UCSD-AML1 (cell line): ENCODE results near the gene NOL4L.
"Not testable (repeated sequence)": the region's sequence is repeated elsewhere in the genome, so short reads cannot be mapped to it uniquely, and the experiment has no call there.

Experiments
- DNase-seq: peaks from one replicate; lab custom pipeline; 2025; ENCODE audit not compliant: unreplicated experiment; lab: John Stamatoyannopoulos, UW

The NOL4L gene

DNA sequence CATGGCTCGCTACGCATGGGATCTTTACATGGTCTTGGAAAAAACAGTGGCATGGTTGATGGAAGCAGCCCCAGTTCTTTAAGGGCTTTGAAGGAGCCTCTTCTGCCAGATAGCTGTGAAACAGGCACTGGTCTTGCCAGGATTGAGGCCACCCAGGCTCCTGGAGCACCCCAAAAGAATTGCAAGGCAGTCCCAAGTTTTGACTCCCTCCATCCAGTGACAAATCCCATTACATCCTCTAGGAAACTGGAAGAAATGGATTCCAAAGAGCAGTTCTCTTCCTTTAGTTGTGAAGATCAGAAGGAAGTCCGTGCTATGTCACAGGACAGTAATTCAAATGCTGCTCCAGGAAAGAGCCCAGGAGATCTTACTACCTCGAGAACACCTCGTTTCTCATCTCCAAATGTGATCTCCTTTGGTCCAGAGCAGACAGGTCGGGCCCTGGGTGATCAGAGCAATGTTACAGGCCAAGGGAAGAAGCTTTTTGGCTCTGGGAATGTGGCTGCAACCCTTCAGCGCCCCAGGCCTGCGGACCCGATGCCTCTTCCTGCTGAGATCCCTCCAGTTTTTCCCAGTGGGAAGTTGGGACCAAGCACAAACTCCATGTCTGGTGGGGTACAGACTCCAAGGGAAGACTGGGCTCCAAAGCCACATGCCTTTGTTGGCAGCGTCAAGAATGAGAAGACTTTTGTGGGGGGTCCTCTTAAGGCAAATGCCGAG, 148.8 kb downstream of the NOL4L start:
- no peak for DNase-seq

DNA sequence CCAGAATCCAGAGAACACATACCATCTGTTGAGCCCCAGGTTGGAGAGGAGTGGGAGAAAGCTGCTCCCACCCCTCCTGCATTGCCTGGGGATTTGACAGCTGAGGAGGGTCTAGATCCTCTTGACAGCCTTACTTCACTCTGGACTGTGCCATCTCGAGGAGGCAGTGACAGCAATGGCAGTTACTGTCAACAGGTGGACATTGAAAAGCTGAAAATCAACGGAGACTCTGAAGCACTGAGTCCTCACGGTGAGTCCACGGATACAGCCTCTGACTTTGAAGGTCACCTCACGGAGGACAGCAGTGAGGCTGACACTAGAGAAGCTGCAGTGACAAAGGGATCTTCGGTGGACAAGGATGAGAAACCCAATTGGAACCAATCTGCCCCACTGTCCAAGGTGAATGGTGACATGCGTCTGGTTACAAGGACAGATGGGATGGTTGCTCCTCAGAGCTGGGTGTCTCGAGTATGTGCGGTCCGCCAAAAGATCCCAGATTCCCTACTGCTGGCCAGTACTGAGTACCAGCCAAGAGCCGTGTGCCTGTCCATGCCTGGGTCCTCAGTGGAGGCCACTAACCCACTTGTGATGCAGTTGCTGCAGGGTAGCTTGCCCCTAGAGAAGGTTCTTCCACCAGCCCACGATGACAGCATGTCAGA, 149.6 kb downstream of the NOL4L start:
- no peak for DNase-seq

DNA sequence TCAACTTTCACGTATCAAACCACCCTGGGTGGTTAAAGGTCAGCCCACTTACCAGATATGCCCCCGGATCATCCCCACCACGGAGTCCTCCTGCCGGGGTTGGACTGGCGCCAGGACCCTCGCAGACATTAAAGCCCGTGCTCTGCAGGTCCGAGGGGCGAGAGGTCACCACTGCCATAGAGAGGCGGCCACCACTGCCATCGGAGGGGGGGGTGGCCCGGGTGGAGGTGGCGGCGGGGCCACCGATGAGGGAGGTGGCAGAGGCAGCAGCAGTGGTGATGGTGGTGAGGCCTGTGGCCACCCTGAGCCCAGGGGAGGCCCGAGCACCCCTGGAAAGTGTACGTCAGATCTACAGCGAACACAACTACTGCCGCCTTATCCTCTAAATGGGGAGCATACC, 150.7 kb downstream of the NOL4L start:
- DNase-seq = no peak

DNA sequence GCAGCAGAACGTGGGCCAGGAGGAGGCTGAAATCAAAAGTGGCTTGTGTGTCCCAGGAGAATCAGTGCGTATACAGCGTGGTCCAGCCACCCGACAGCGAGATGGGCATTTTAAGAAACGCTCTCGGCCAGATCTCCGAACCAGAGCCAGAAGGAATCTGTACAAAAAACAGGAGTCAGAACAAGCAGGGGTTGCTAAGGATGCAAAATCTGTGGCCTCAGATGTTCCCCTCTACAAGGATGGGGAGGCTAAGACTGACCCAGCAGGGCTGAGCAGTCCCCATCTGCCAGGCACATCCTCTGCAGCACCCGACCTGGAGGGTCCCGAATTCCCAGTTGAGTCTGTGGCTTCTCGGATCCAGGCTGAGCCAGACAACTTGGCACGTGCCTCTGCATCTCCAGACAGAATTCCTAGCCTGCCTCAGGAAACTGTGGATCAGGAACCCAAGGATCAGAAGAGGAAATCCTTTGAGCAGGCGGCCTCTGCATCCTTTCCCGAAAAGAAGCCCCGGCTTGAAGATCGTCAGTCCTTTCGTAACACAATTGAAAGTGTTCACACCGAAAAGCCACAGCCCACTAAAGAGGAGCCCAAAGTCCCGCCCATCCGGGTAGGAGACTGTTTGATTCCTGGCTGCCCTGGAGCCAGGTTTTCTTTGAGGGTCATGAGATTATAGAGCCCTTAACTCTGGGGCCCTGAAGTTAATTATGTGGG, 151.7 kb downstream of the NOL4L start:
- DNase-seq = no peak

DNA sequence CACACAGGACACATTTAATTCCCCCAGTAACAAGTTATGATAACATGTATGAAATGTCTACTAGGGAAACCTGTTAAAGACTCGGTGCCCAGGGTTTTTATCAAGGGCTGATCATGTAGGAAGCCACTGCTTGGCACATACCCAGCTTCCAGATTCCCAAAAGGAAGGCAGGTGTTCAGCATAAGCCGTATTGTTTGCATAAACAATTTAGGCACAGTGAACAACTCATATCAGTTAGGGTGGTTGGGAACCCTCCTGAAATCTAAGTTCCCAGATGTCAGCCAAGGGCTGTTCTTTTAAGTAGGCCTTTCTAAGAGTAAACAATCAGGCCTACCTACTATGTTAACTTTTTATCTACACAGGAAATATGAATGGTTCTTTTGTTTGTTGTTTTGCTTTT, 152.9 kb downstream of the NOL4L start:
- no peak for DNase-seq

DNA sequence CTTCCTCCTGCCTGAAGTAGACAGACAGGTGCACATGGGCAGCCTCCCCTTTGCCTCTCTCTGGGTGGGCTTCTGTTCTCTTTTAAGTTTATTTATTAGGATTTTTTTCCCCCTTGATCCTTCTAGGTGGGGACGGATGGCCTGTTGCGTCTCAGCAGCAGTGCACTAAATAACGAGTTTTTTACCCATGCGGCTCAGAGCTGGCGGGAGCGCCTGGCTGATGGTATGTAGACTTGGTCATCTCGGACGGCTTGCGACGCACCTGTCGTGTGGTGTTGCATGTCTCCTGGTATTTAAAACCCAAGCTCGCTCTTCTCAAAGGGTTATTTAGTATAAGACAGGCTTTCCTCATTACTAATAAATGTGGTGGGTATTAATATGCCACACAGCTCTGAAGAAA, 153.7 kb downstream of the NOL4L start:
- DNase-seq = no peak

- no peak for DNase-seq
Observed at GRCh38 chr20:32429745-32430360, 155.3 kb downstream of the NOL4L start.

DNA sequence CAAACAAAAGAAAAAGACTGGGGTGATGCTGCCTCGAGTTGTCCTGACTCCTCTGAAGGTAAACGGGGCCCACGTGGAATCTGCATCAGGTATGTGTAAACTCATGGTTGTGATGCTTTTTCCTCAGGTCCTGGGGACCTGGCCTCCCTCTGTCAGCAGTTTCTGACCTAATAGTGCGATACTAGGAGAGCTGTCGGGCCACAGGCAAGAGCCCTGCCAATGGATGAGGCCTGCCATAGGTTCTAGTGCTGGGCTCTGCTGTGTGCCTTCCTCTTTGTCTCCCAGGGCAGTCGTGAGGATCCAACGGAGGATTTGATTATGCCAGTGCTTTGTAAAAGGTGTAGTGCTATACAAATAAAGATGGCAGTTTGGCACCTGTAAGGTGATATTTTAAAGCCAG, 155.8 kb downstream of the NOL4L start:
- no peak for DNase-seq

GRCh38 chr20:32427996-32428395, 157.1 kb downstream of the NOL4L start:
- DNase-seq = no peak

DNA sequence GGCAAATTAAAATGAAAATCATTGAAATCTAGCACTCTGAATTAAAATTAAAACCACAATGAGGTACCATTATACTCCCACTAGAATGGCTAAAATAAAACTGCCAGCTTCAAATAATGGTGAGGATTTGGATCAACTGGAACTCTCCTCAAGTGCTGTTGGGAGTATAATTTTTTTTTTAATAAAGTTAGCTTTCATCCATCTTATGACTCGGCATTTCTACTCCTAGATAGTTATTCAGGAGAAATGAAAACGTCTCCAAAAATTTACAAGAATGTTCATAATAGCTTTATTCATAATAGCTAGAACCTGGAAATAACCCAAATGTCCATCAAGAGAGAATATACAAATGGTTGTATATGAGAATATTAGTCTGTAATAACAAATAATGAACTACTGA, 163.8 kb downstream of the NOL4L start:
- no peak for DNase-seq

- no peak for DNase-seq
Observed at GRCh38 chr20:32418376-32418775, 166.8 kb downstream of the NOL4L start.

DNA sequence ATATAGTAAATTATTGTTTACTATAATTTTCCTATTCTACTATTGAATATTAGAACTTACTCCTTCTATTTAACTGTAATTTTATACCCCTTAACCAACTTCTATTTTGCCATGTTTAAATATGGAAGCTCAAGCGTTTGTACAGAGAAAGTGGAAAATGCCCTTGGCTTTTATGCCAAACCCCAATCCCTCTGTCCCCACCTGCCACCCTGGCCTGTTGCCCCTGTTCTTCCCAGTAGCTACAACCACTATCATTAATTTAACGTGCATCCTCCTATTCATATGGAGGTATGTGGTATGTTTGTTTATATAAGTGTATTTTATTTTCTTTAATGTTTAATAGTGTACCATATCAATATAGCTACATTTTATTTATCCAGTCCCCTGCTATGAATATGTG, 168.9 kb downstream of the NOL4L start:
- DNase-seq = no peak

- DNase-seq = peak; percentile 32
Observed at GRCh38 chr20:32415494-32415893, 169.6 kb downstream of the NOL4L start.

GRCh38 chr20:32411955-32412706, 173.0 kb downstream of the NOL4L start:
- no peak for DNase-seq

DNA sequence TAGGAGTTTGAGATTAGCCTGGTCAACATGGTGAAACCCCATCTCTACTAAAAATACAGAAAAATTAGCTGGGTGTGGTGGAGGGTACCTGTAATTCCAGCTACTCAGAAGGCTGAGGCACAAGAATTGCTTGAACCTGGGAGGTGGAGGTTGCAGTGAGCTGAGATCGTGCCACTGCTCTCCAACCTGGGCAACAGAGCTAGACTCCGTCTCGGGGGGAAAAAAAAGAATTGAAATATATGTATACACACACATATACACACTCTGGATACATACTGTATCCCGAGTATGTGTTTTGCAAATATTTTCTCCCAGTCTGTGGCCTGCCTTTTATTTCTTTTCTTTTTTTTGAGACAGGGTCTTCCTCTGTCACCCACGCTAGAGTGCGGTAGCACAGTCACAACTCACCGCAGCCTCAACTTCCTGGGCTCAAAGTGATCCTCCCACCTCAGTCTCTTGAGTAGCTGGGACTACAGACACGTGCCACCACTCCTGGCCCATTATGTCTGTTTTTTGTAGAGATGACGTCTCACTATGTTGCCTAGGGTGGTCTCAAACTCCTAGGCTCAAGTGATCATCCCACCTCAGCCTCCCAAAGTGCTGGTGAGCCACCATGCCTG, 177.9 kb downstream of the NOL4L start:
- DNase-seq = not testable (repeated sequence)

DNA sequence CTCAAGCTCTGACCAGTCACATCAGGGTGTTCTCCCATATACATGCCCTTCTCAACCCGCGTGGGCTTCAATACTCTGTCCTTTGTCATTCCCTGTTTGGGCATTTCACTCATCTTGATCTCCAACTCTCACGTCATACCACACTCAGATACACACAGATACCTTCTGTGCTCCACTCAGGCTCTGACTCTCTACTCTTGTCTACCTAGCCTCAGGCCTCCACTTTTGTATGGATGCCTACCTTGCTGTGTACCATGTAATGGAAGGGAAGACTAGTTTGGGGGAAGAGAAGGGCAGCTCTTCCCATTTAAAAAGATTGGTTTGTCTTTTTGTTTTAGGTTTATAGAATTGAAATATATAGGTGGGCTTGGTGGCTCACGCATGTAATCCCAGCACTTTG, 178.4 kb downstream of the NOL4L start:
- DNase-seq = no peak

GRCh38 chr20:32404017-32404416, 181.1 kb downstream of the NOL4L start:
- no peak for DNase-seq

- no peak for DNase-seq
Observed at GRCh38 chr20:32400476-32400875, 184.7 kb downstream of the NOL4L start.

GRCh38 chr20:32397567-32398084, 187.5 kb downstream of the NOL4L start:
- DNase-seq = no peak

DNA sequence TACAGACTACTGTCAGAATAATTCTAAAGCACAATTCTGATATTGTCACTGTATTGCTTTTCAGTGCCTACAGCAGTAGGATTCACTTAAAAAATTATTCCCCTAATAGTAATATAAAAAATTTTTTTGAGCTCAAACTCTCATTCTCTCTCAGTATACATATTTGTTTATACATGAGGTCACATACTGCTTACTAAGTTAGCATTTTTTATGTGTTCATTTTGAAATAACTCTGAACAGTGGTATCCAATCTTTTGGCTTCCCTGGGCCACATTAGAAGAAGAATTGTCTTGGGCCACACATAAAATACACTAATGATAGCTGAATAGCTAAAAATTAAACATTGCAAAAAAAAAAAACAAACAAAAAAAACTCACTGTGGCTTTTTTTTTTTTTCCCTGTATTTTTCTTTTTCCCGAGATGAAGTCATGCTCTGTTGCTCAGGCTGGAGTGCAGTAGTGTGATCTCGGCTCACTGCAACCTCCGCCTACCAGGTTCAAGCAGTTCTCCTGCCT, 188.4 kb downstream of the NOL4L start:
- no peak for DNase-seq
